Amniotic epithelial cell (primary cell): ENCODE results near the gene PRMT2.
A peak's percentile ranks its signal among the peaks of the same experiment; 100 is the strongest.

Experiments used
- DNase-seq: peaks from one replicate; pipeline ENCODE4 v3.0.0-alpha.2; 2010; ENCODE audit warnings: low read depth

Gene PRMT2

GRCh38 chr21:46641656-46642055, 6.2 kb downstream of the PRMT2 start:
- DNase-seq: peak; percentile 14

DNA sequence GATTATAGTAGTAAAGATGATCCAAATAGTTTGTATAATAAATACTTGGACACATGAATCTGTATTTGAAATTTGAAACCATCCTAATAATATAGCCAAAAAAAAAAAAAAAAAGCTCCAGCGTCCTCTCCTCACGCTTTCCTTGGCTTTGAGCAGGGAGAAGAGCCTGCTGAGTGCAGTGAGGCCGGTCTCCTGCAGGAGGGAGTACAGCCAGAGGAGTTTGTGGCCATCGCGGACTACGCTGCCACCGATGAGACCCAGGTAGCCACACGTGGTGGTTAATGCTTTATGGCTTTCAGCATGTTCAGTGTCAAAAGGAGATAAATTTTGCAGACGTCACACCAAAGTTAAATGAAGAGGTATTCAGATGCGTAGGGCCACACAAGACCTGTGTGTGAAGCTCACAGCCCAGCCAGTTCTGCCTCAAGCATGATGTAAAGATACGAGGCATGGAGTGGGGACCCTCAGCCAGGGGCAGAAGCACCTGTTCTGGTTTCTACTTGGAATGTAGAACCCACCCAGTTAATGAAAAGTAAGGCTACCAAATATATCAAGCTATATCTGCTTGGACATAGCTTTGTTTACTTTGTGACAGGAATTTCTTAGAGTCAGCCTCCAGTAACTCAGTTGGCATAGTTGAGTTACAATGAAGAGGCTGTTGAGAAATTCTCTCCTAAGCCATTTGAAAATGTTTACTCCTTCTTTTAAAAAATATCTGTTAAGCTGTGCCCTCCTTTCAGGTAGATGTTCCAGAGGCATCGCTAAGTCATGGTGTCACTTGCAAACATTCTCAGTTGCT, 8.1 kb downstream of the PRMT2 start:
- no peak for DNase-seq

DNA sequence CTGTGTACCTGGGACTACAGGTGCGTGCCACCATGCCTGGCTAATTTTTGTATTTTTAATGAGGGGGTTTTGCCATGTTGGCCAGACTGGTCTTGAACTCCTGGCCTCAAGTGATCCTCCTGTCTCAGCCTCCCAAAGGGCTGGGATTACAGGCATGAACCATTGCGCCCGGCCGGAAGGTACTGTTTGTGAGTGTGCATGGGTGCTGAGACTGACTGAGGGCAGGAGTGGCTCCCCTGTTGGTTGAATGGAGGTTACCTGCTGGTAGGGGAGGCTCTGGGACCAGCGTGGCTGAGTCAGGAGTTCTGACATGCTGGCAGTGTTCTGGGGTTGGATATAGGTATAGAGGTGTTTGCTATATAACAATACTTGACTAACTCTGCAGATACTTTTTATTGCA, 10.4 kb downstream of the PRMT2 start:
- no peak for DNase-seq

DNA sequence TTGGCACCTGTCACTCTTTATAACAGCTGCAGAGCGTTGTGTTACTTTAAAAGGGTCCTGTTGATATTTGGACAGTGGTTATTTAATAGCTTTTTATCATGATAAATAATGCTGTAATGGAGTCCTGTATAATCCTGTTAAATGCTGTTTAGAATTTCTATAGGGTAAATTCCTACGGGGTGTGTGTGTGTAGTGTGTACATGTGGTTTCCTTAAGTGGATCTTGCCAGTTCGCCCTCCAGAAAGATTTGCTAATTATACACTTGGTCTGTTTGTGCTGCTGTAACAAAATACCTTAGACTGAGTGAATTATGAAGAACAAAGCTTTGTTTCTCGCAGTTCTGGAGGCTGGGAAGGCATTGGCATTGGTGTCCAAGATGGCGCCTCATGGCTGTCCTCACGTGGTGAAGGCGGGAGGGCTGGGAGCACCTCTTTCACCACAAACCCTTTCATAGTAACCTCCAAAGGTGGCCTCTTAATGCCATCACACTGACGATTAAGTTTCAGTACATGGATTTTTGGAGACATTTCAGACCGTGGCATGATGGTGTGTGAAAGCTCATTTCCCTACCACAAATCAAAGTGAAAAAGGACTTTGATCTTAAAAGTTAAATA, 11.2 kb downstream of the PRMT2 start:
- DNase-seq: no peak

GRCh38 chr21:46648539-46648938, 13.1 kb downstream of the PRMT2 start:
- DNase-seq: no peak

- no peak for DNase-seq
Observed at GRCh38 chr21:46649356-46649755, 13.9 kb downstream of the PRMT2 start.

DNA sequence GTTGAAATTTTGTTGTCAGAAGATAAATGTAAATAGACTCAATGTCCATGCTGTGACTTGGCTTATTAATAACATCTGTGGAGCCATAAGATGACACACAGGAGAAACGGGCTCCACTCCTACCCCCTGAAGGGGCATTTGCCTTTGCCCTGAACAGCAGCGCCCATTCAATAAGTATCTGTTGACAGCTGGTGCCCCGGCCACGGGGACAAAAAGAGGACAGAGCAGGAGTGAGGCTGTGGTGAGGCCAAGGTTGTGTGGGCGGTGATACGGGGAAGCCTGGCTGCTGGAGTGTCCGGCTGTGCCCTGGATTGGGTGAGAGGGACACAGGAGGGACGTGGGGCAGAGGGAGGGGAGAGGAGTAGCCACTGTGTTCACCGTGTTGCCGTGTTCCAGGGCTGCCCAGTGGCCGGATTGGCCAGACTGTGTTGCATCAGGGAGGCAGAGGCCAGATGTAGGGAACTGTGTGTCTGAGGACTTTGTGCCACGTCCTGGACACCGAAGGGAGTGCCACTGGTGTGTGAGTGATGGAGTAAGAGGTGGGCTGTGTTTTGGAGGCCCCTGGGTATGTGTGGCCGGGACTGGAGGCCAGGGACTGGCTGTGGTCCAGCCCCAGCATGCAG, 15.1 kb downstream of the PRMT2 start:
- DNase-seq: no peak

- no peak for DNase-seq
Observed at GRCh38 chr21:46651121-46651520, 15.6 kb downstream of the PRMT2 start.

- no peak for DNase-seq
Observed at GRCh38 chr21:46655230-46655629, 19.8 kb downstream of the PRMT2 start.

GRCh38 chr21:46656820-46657219, 21.3 kb downstream of the PRMT2 start:
- no peak for DNase-seq

DNA sequence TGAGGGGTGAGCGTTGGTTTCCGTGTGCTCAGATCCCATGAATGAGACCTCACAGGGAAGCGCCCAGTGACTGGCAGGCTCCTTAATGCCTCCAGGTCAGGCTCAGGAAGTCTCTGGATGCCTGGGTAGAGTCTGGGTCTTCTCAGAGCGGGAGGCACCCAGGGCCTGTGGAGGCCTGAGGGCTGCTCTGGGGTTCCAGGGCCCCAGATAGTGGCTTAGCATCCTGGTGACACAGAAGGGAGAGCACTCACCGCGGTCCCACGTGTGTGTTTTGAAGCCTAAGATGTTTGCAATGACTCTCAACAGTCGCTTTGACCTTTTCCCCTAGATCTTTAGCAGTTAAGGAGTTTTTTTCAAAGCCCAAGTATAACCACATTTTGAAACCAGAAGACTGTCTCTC, 25.0 kb downstream of the PRMT2 start:
- DNase-seq: no peak

- DNase-seq: peak; percentile 81
Observed at GRCh38 chr21:46661211-46661625, 25.7 kb downstream of the PRMT2 start.

- DNase-seq: no peak
Observed at GRCh38 chr21:46661642-46662366, 26.3 kb downstream of the PRMT2 start.

DNA sequence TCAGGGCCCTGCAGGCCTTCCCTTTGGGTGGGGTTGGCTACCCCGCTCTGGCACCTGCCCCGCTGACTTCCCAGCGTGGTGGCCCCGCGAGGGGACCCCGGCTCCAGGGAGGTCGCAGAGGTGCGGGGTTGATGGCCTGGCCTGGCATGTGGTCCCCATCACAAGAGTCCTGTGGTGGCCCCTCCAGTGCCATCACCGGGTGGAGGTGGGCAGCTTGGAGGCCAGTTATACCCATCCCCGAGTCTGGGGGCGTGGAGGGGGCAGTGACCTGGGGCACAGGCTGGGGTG, 26.8 kb downstream of the PRMT2 start:
- DNase-seq: no peak

DNA sequence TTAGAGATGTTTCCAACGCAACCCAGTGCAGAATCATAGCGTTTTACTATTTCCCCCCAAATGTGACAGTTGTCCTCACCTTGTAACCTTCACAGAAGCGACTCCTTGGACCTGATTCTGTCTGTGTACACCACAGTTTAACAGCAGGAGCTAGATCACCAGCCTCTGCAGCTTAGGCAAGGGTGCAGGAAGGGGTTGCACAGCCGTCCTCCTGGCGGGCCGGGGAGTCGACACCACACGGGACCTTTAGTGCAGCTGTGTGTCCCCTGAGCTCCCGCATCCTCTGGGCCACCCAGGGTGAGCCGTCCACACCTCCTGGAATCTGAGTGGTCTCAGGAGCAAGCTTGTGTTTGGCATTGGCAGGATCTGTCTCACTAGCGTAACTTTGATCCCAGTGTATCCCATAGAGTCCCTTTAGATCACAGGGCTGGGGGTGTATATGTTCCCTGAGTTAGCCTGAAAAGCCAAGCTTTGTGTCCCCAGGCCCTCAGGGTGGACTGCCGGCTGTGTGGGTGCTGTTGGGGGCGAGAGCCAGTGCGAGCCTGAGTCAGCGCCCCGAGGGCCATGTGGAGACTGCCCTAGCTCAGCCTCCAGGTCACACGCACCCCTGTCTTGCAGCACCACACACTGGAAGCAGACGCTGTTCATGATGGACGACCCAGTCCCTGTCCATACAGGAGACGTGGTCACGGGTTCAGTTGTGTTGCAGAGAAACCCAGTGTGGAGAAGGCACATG, 27.5 kb downstream of the PRMT2 start:
- no peak for DNase-seq

- DNase-seq: no peak
Observed at GRCh38 chr21:46663754-46664153, 28.3 kb downstream of the PRMT2 start.

GRCh38 chr21:46664316-46664995, 29.0 kb downstream of the PRMT2 start:
- no peak for DNase-seq

GRCh38 chr21:46665566-46665965, 30.1 kb downstream of the PRMT2 start:
- peak; percentile 8 for DNase-seq

- peak; percentile 44 for DNase-seq
Observed at GRCh38 chr21:46666941-46667740, 31.7 kb downstream of the PRMT2 start.

DNA sequence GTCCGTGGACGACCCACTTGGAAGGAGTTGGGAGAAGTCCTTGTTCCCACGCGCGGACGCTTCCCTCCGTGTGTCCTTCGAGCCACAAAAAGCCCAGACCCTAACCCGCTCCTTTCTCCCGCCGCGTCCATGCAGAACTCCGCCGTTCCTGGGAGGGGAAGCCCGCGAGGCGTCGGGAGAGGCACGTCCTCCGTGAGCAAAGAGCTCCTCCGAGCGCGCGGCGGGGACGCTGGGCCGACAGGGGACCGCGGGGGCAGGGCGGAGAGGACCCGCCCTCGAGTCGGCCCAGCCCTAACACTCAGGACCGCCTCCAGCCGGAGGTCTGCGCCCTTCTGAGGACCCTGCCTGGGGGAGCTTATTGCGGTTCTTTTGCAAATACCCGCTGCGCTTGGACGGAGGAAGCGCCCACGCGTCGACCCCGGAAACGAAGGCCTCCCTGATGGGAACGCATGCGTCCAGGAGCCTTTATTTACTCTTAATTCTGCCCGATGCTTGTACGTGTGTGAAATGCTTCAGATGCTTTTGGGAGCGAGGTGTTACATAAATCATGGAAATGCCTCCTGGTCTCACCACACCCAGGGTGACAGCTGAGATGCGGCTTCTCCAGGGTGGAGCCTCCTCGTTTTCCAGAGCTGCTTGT, 32.4 kb downstream of the PRMT2 start:
- DNase-seq: peak; percentile 73
